ENCODE results near the gene SDK1.

SDK1 gene

GRCh38 chr7:3712841-3713240 is 411.8 kb downstream of the SDK1 start:
- H3K9me3 ChIP-seq = no peaks in the 10 kb centered on the region
- H3K27ac ChIP-seq = no peak overlapping the region
- H3K4me1 ChIP-seq (ENCODE audit: control insufficient read depth in 1 of 2, insufficient read depth in 1 of 2, low read depth in 1 of 2, low read length in 1 of 2) = no peaks in the 10 kb centered on the region
- no peak for TF ChIP-seq CTCF (IDR thresholded peaks at IDR 0.05)
- no peaks in the 10 kb centered on the region for H3K36me3 ChIP-seq
- H3K27me3 ChIP-seq = no peaks in the 10 kb centered on the region
- no peak overlapping the region for H3K4me3 ChIP-seq (ENCODE audit: low read depth in 1 of 2, low read length in 1 of 2)

- no peak for TF ChIP-seq CTCF (IDR thresholded peaks at IDR 0.05)
- no peaks in the 10 kb centered on the region for H3K9me3 ChIP-seq
- peaks cover 12 to 21% of the 10 kb centered on the region in 2 experiments for H3K4me1 ChIP-seq (ENCODE audit: control insufficient read depth in 1 of 2, insufficient read depth in 1 of 2, low read depth in 1 of 2, low read length in 1 of 2)
- H3K36me3 ChIP-seq = no peaks in the 10 kb centered on the region
- H3K27me3 ChIP-seq = no peaks in the 10 kb centered on the region
- no peak overlapping the region for H3K4me3 ChIP-seq (ENCODE audit: low read depth in 1 of 2, low read length in 1 of 2)
- H3K27ac ChIP-seq = no peak overlapping the region
Measured at GRCh38 chr7:3721422-3721821, 420.4 kb downstream of the SDK1 start.

GRCh38 chr7:3722396-3722922 is 421.4 kb downstream of the SDK1 start:
- Histone ChIP-seq H3K4me1 (ENCODE audit: control insufficient read depth in 1 of 2, insufficient read depth in 1 of 2, low read depth in 1 of 2, low read length in 1 of 2) (peaks cover 18 to 32% of the 10 kb centered on the region in 2 experiments), H3K4me3 (ENCODE audit: low read depth in 1 of 2, low read length in 1 of 2) (no peak overlapping the region)
- TF ChIP-seq CTCF (IDR thresholded peaks at IDR 0.05) = no peak

GRCh38 chr7:3725155-3726059 is 424.4 kb downstream of the SDK1 start:
- no peaks in the 10 kb centered on the region for H3K36me3 ChIP-seq
- no peaks in the 10 kb centered on the region for H3K9me3 ChIP-seq
- no peak overlapping the region for H3K27ac ChIP-seq
- H3K4me3 ChIP-seq (ENCODE audit: low read depth in 1 of 2, low read length in 1 of 2) = no peak overlapping the region
- no peak for TF ChIP-seq CTCF (IDR thresholded peaks at IDR 0.05)
- no peaks in the 10 kb centered on the region for H3K27me3 ChIP-seq
- peaks cover 18 to 41% of the 10 kb centered on the region in 2 experiments for H3K4me1 ChIP-seq (ENCODE audit: control insufficient read depth in 1 of 2, insufficient read depth in 1 of 2, low read depth in 1 of 2, low read length in 1 of 2)

More at GRCh38 chr7:3722396-3722922, 421.4 kb downstream of the SDK1 start:
- Histone ChIP-seq H3K27me3 (no peaks in the 10 kb centered on the region), H3K27ac (no peak overlapping the region), H3K9me3 (no peaks in the 10 kb centered on the region), H3K36me3 (no peaks in the 10 kb centered on the region)

GRCh38 chr7:3730276-3730675 is 429.2 kb downstream of the SDK1 start:
- Histone ChIP-seq H3K27me3 (no peaks in the 10 kb centered on the region), H3K4me1 (ENCODE audit: control insufficient read depth in 1 of 2, insufficient read depth in 1 of 2, low read depth in 1 of 2, low read length in 1 of 2) (peaks cover 15 to 32% of the 10 kb centered on the region in 2 experiments), H3K9me3 (no peaks in the 10 kb centered on the region), H3K27ac (no peak overlapping the region), H3K4me3 (ENCODE audit: low read depth in 1 of 2, low read length in 1 of 2) (no peak overlapping the region), H3K36me3 (no peaks in the 10 kb centered on the region)
- TF ChIP-seq CTCF (IDR thresholded peaks at IDR 0.05) = no peak
